Thoracic aorta (tissue), 2 donors: ENCODE results near the gene SDE2. TPM values are rescaled to one million over a fixed set of nuclear protein-coding genes. Genes with fewer than 3 reads are reported as not detected.
"Not testable (repeated sequence)": the region's sequence is repeated elsewhere in the genome, so short reads cannot be mapped to it uniquely, and the experiment has no call there.

Experiments
- ATAC-seq: fragments of 150-250 bp; one replicate; pipeline ENCODE4 v1.8.0; 2017; ENCODE audit warnings: low read depth; ENCODE audit not compliant: insufficient number of reproducible peaks, low FRiP score
- DNase-seq: peaks from one replicate; pipeline ENCODE4 v3.0.0-alpha.2; 2020; ENCODE audit warnings: low spot score
- H3K27ac ChIP-seq, 2 donors: fragments of 200-600 bp; sonication (generic); 1 replicate in 1 of 2; 2 replicates in 1 of 2; pipeline ENCODE4 v1.5.1; 2016; ENCODE audit warnings: mild to moderate bottlenecking in 2 of 2, moderate library complexity in 2 of 2
- H3K27me3 ChIP-seq: fragments of 200-600 bp; sonication (generic); replicated peaks from 2 replicates; pipeline ENCODE4 v1.6.0; 2016; ENCODE audit warnings: mild to moderate bottlenecking; ENCODE audit not compliant: insufficient read depth
- H3K36me3 ChIP-seq: fragments of 200-600 bp; sonication (generic); one replicate; pipeline ENCODE4 v1.5.1; 2016
- H3K4me1 ChIP-seq, 2 donors: fragments of 200-600 bp; sonication (generic); 1 replicate in 1 of 2; 2 replicates in 1 of 2; pipeline versions ENCODE4 v1.5.1 to v1.6.0; 2016; ENCODE audit warnings: low read depth in 2 of 2, mild to moderate bottlenecking in 1 of 2; ENCODE audit not compliant: control insufficient read depth in 1 of 2
- H3K4me3 ChIP-seq: fragments of 200-600 bp; sonication (generic); 2 replicates; pipeline ENCODE4 v1.5.1; 2016; ENCODE audit warnings: mild to moderate bottlenecking
- H3K9me3 ChIP-seq: fragments of 200-600 bp; sonication (generic); 2 replicates; pipeline ENCODE4 v1.5.1; 2016
- CTCF ChIP-seq: fragments of 200-600 bp; sonication (generic); IDR thresholded peaks from one replicate; pipeline ENCODE4 v1.5.1; 2019; ENCODE audit warnings: antibody characterized with exemption
- total RNA-seq, 2 donors: library from RNA; depleted of rRNA; stranded (reverse); fragments of >200 nt; gene quantifications; one replicate each; pipeline versions ENCODE4 v1.1.0 to v1.2.3, GENCODE V29; 2016

The SDE2 gene
- total RNA-seq, 2 donors from 2014 or later, result 19.1 to 33.2 TPM

GRCh38 chr1:225937048-225937968 lies 61.8 kb downstream of the SDE2 start:
- no peaks in the 10 kb centered on the region for H3K36me3 ChIP-seq
- no peak overlapping the region for H3K27ac ChIP-seq
- H3K9me3 ChIP-seq, result no peaks in the 10 kb centered on the region
- H3K4me3 ChIP-seq, result no peak overlapping the region
- no peak for TF ChIP-seq CTCF
- peaks cover 12 to 22% of the 10 kb centered on the region in 2 donors for H3K4me1 ChIP-seq
- no peaks in the 10 kb centered on the region for H3K27me3 ChIP-seq
- ATAC-seq, result no peak
- DNase-seq, result no peak

- H3K4me1 ChIP-seq, result peaks cover 11 to 17% of the 10 kb centered on the region in 2 donors
- ATAC-seq (no peak), DNase-seq (no peak)
- no peak overlapping the region for H3K4me3 ChIP-seq
- no peak overlapping the region for H3K27ac ChIP-seq
- no peak for TF ChIP-seq CTCF
- no peaks in the 10 kb centered on the region for H3K36me3 ChIP-seq
- no peaks in the 10 kb centered on the region for H3K27me3 ChIP-seq
- no peaks in the 10 kb centered on the region for H3K9me3 ChIP-seq
These were observed 62.6 kb downstream of the SDE2 start for GRCh38 chr1:225936523-225936922.

GRCh38 chr1:225936086-225936485 lies 63.1 kb downstream of the SDE2 start:
- H3K27me3 ChIP-seq, H3K9me3 ChIP-seq, DNase-seq, H3K27ac ChIP-seq, H3K4me3 ChIP-seq, ATAC-seq, H3K36me3 ChIP-seq: not testable (repeated sequence)
- peaks cover 7 to 13% of the 10 kb centered on the region in 2 donors for H3K4me1 ChIP-seq

GRCh38 chr1:225934711-225935110 lies 64.4 kb downstream of the SDE2 start:
- no peak for TF ChIP-seq CTCF
- no peak for ATAC-seq
- Histone ChIP-seq H3K4me1 (no peaks in the 10 kb centered on the region), H3K4me3 (no peak overlapping the region), H3K36me3 (no peaks in the 10 kb centered on the region), H3K27ac (no peak overlapping the region), H3K9me3 (no peaks in the 10 kb centered on the region), H3K27me3 (no peaks in the 10 kb centered on the region)
- no peak for DNase-seq

- Histone ChIP-seq H3K36me3 (no peaks in the 10 kb centered on the region), H3K4me3 (no peak overlapping the region), H3K9me3 (no peaks in the 10 kb centered on the region), H3K27me3 (no peaks in the 10 kb centered on the region), H3K4me1 (no peaks in the 10 kb centered on the region), H3K27ac (no peak overlapping the region)
- DNase-seq, result no peak
- TF ChIP-seq CTCF, result no peak
- ATAC-seq, result no peak
These were observed 66.1 kb downstream of the SDE2 start for GRCh38 chr1:225933072-225933471.

Other genes starting within 250 kb of the SDE2 start
- 100 to 1,000 TPM; 130 to 131 TPM for gene SRP9, start 221.5 kb downstream of the SDE2 start, total RNA-seq
- gene EPHX1, start 189.2 kb downstream of the SDE2 start, total RNA-seq, result 10 to 100 TPM; 58.9 to 77.6 TPM
- 100 to 1,000 TPM in 1 of 2 donors, 10 to 100 TPM in 1; 75.1 to 105 TPM for gene TMEM63A, start 117.0 kb downstream of the SDE2 start, total RNA-seq
- not detected for gene LEFTY1, start 110.2 kb downstream of the SDE2 start, total RNA-seq
- gene PYCR2, start 75.1 kb downstream of the SDE2 start, total RNA-seq, result 10 to 100 TPM; 46.6 to 50.2 TPM
- 1 to 10 TPM; 6.2 to 9.4 TPM for gene LEFTY2, start 58.1 kb downstream of the SDE2 start, total RNA-seq
- 100 to 1,000 TPM; 226 to 258 TPM for gene H3-3A, start 63.4 kb upstream of the SDE2 start, total RNA-seq
- 10 to 100 TPM; 44.7 to 59.8 TPM for gene ACBD3, start 187.4 kb upstream of the SDE2 start, total RNA-seq
- gene MIXL1, start 224.3 kb upstream of the SDE2 start, total RNA-seq, result not detected